DND-41 (cell line): Measurements from ENCODE around the gene ZNF234.
"Not testable (repeated sequence)": the region's sequence is repeated elsewhere in the genome, so short reads cannot be mapped to it uniquely, and the experiment has no call there.

ENCODE experiments used
- ATAC-seq: fragments of 200-7000 bp; cut with Tn5 transposase; 3 replicates; pipeline ENCODE4 v1.9.1; 2021; ENCODE audit warnings: low read depth; ENCODE audit not compliant: insufficient read depth
- DNase-seq: peaks from one replicate; pipeline ENCODE4 v3.0.0-alpha.2; 2020
- H2AFZ ChIP-seq: 2 replicates; pipeline ENCODE4 v1.6.0; 2012; ENCODE audit warnings: low read depth, low read length
- H3K27ac ChIP-seq: 2 replicates; pipeline ENCODE4 v1.5.1; 2012; ENCODE audit warnings: low read length, inconsistent platforms
- H3K27me3 ChIP-seq: fragments of 200-600 bp; sonication (generic); 2 replicates; pipeline ENCODE4 v1.6.0; 2012; ENCODE audit warnings: low read length, mild to moderate bottlenecking, inconsistent platforms; ENCODE audit not compliant: insufficient read depth, poor library complexity
- H3K36me3 ChIP-seq: 2 replicates; pipeline ENCODE4 v1.5.1; 2012; ENCODE audit warnings: low read length, inconsistent platforms; ENCODE audit not compliant: insufficient read depth
- H3K4me1 ChIP-seq: 2 replicates; pipeline ENCODE4 v1.5.1; 2012; ENCODE audit warnings: mild to moderate bottlenecking, low read length; ENCODE audit not compliant: insufficient read depth
- H3K4me2 ChIP-seq: 2 replicates; pipeline ENCODE4 v1.6.0; 2012; ENCODE audit warnings: mild to moderate bottlenecking, moderate library complexity, low read length, inconsistent platforms; ENCODE audit not compliant: insufficient read depth
- H3K4me3 ChIP-seq, 2 experiments: fragments of 200-600 bp in 1 of 2; shearing (Covaris generic) in 1 of 2; 2 replicates each; pipeline ENCODE4 v1.5.1; 2012 to 2016; ENCODE audit warnings: inconsistent platforms in 2 of 2, low read length in 2 of 2, mild to moderate bottlenecking in 2 of 2, low read depth in 1 of 2, moderate library complexity in 1 of 2
- H3K79me2 ChIP-seq: 2 replicates; pipeline ENCODE4 v1.6.0; 2012; ENCODE audit warnings: low read length, inconsistent platforms; ENCODE audit not compliant: insufficient read depth
- H3K9ac ChIP-seq: 2 replicates; pipeline ENCODE4 v1.6.0; 2012; ENCODE audit warnings: low read depth, mild to moderate bottlenecking, inconsistent platforms, low read length, moderate library complexity
- H3K9me3 ChIP-seq: 2 replicates; pipeline ENCODE4 v1.5.1; 2012; ENCODE audit warnings: low read length, moderate library complexity, mild to moderate bottlenecking, inconsistent platforms; ENCODE audit not compliant: insufficient read depth, severe bottlenecking
- H4K20me1 ChIP-seq: 2 replicates; pipeline ENCODE4 v1.6.0; 2012; ENCODE audit warnings: low read length; ENCODE audit not compliant: insufficient read depth
- CTCF ChIP-seq: IDR thresholded peaks from 2 replicates; pipeline ENCODE4 v1.5.1; 2012; ENCODE audit warnings: borderline replicate concordance, low read length, moderate library complexity, mild to moderate bottlenecking; ENCODE audit not compliant: poor library complexity, severe bottlenecking; ENCODE audit errors: extremely low read depth
- EZH2 ChIP-seq: IDR thresholded peaks from 3 replicates; pipeline ENCODE4 v1.6.1; 2012; ENCODE audit warnings: borderline replicate concordance, low read depth, mild to moderate bottlenecking, moderate library complexity, low read length, inconsistent platforms; ENCODE audit not compliant: severe bottlenecking

Gene ZNF234

GRCh38 chr19:44156475-44156874 is 15.1 kb downstream of the ZNF234 start:
- Histone ChIP-seq H3K36me3 (peaks cover 60% of the 10 kb centered on the region), H3K27ac (no peak overlapping the region), H3K4me3 (no peak overlapping the region), H3K9ac (no peak overlapping the region), H3K4me1 (no peaks in the 10 kb centered on the region), H2AFZ (no peak overlapping the region), H3K79me2 (no peaks in the 10 kb centered on the region), H3K27me3 (no peaks in the 10 kb centered on the region), H3K9me3 (peaks cover 23% of the 10 kb centered on the region), H3K4me2 (no peak overlapping the region), H4K20me1 (no peaks in the 10 kb centered on the region)
- ATAC-seq (no peak), DNase-seq (no peak)
- TF ChIP-seq EZH2 (no peak), CTCF (no peak)

GRCh38 chr19:44163789-44164188 is 22.4 kb downstream of the ZNF234 start:
- Histone ChIP-seq H3K9ac (no peak overlapping the region), H3K4me3 (peak overlapping the region in 1 of 2 experiments; percentile 83; a peak in 1 of 4 replicates), H3K4me2 (peak overlapping the region; percentile 81), H3K27ac (no peak overlapping the region), H3K4me1 (peaks cover 38% of the 10 kb centered on the region), H3K36me3 (peaks cover 23% of the 10 kb centered on the region), H3K27me3 (no peaks in the 10 kb centered on the region), H3K79me2 (peaks cover 37% of the 10 kb centered on the region), H4K20me1 (no peaks in the 10 kb centered on the region), H3K9me3 (peaks cover 2% of the 10 kb centered on the region), H2AFZ (0 out of 2 replicates have a peak overlapping the region, but pooled peaks have one; percentile 94)
- TF ChIP-seq CTCF (no peak), EZH2 (no peak)
- ATAC-seq (no peak), DNase-seq (no peak)

GRCh38 chr19:44164327-44164672 is 22.9 kb downstream of the ZNF234 start:
- H4K20me1 ChIP-seq, result no peaks in the 10 kb centered on the region
- ATAC-seq (no peak), DNase-seq (no peak)
- H3K9me3 ChIP-seq, result peaks cover 2% of the 10 kb centered on the region
- H3K27ac ChIP-seq, result peak overlapping the region; percentile 93
- H3K79me2 ChIP-seq, result peaks cover 42% of the 10 kb centered on the region
- no peaks in the 10 kb centered on the region for H3K27me3 ChIP-seq
- H3K4me1 ChIP-seq, result peaks cover 38% of the 10 kb centered on the region
- peak overlapping the region; percentile 94 for H2AFZ ChIP-seq
- TF ChIP-seq EZH2 (no peak), CTCF (no peak)
- peaks cover 28% of the 10 kb centered on the region for H3K36me3 ChIP-seq
- H3K9ac ChIP-seq, result peak overlapping the region; percentile 71
- H3K4me3 ChIP-seq, result peak overlapping the region; percentile 74 to 83
- H3K4me2 ChIP-seq, result peak overlapping the region; percentile 81

- H3K27me3 ChIP-seq, result no peaks in the 10 kb centered on the region
- peaks cover 38% of the 10 kb centered on the region for H3K4me1 ChIP-seq
- no peaks in the 10 kb centered on the region for H4K20me1 ChIP-seq
- peak within 1 kb of the TSS; percentile 81 for H3K4me2 ChIP-seq
- H3K27ac ChIP-seq, result peak within 1 kb of the TSS; percentile 93
- H3K79me2 ChIP-seq, result peaks cover 48% of the 10 kb centered on the region
- DNase-seq (peak; percentile 93), ATAC-seq (peak; percentile 98)
- H2AFZ ChIP-seq, result peak within 1 kb of the TSS; percentile 94
- H3K9me3 ChIP-seq, result peaks cover 4% of the 10 kb centered on the region
- TF ChIP-seq EZH2 (no peak), CTCF (peak; percentile 9)
- peak within 1 kb of the TSS; percentile 74 to 83 for H3K4me3 ChIP-seq
- peaks cover 34% of the 10 kb centered on the region for H3K36me3 ChIP-seq
- H3K9ac ChIP-seq, result peak within 1 kb of the TSS; percentile 71
These were observed 23.5 kb downstream of the ZNF234 start, which contains the start of gene ZNF226 for GRCh38 chr19:44164673-44165512. Gene ZNF226 (plus strand): TSS chr19:44165100. CDS start chr19:44170081, 4,981 bp downstream.

- peaks cover 42% of the 10 kb centered on the region for H3K79me2 ChIP-seq
- peaks cover 16% of the 10 kb centered on the region for H3K9me3 ChIP-seq
- H3K4me1 ChIP-seq, result peaks cover 25% of the 10 kb centered on the region
- H4K20me1 ChIP-seq, H3K4me2 ChIP-seq, H3K9ac ChIP-seq, DNase-seq, H3K27ac ChIP-seq, H3K27me3 ChIP-seq, H2AFZ ChIP-seq, H3K4me3 ChIP-seq, ATAC-seq: not testable (repeated sequence)
- H3K36me3 ChIP-seq, result peaks cover 87% of the 10 kb centered on the region
These were observed 29.3 kb downstream of the ZNF234 start for GRCh38 chr19:44170660-44171059.
